ENCODE data around the gene PCBD2. TPM values are rescaled to one million over a fixed set of nuclear protein-coding genes. Genes with fewer than 3 reads are reported as not detected.

The PCBD2 gene
- total RNA-seq, 4 donors from 2014 or later = 1.8 to 15.1 (median 8.2) TPM

- intact Hi-C loops (cut with DNase I; ENCODE audit: low total_unique reads) = no loop called here
- H3K27ac ChIP-seq = no peak overlapping the region
- no peak overlapping the region for H3K4me3 ChIP-seq
- TF ChIP-seq CTCF (IDR thresholded peaks at IDR 0.05) = no peak
- TF ChIP-seq POLR2A (IDR thresholded peaks at IDR 0.05) = no peak
- H3K36me3 ChIP-seq = no peaks in the 10 kb centered on the region
- H3K27me3 ChIP-seq = no peaks in the 10 kb centered on the region
- no peaks in the 10 kb centered on the region for H3K4me1 ChIP-seq
- DNase-seq = no peak
- no peaks in the 10 kb centered on the region for H3K9me3 ChIP-seq
These were observed 8.9 kb downstream of the PCBD2 start for GRCh38 chr5:134913795-134914194.

GRCh38 chr5:134917070-134917815 is 12.3 kb downstream of the PCBD2 start:
- Histone ChIP-seq H3K36me3 (no peaks in the 10 kb centered on the region), H3K4me1 (no peaks in the 10 kb centered on the region), H3K9me3 (no peaks in the 10 kb centered on the region), H3K27me3 (no peaks in the 10 kb centered on the region), H3K4me3 (no peak overlapping the region), H3K27ac (no peak overlapping the region)
- intact Hi-C loops (cut with DNase I; ENCODE audit: low total_unique reads) = no loop called here
- no peak for DNase-seq
- TF ChIP-seq POLR2A (IDR thresholded peaks at IDR 0.05) (no peak), CTCF (IDR thresholded peaks at IDR 0.05) (no peak)

GRCh38 chr5:134918861-134919260 is 13.9 kb downstream of the PCBD2 start:
- Histone ChIP-seq H3K4me1 (no peaks in the 10 kb centered on the region), H3K27me3 (no peaks in the 10 kb centered on the region), H3K36me3 (no peaks in the 10 kb centered on the region), H3K9me3 (no peaks in the 10 kb centered on the region), H3K27ac (no peak overlapping the region), H3K4me3 (no peak overlapping the region)
- intact Hi-C loops (cut with DNase I; ENCODE audit: low total_unique reads) = no loop called here
- no peak for DNase-seq
- TF ChIP-seq CTCF (IDR thresholded peaks at IDR 0.05) (no peak), POLR2A (IDR thresholded peaks at IDR 0.05) (no peak)

GRCh38 chr5:134920848-134921575 is 16.1 kb downstream of the PCBD2 start:
- Histone ChIP-seq H3K4me1 (no peaks in the 10 kb centered on the region), H3K27ac (no peak overlapping the region), H3K27me3 (no peaks in the 10 kb centered on the region), H3K9me3 (no peaks in the 10 kb centered on the region), H3K36me3 (no peaks in the 10 kb centered on the region), H3K4me3 (no peak overlapping the region)
- intact Hi-C loops (cut with DNase I; ENCODE audit: low total_unique reads) = no loop called here
- no peak for DNase-seq
- TF ChIP-seq CTCF (IDR thresholded peaks at IDR 0.05) (no peak), POLR2A (IDR thresholded peaks at IDR 0.05) (no peak)

GRCh38 chr5:134932508-134932907 is 27.6 kb downstream of the PCBD2 start:
- no peak overlapping the region for H3K4me3 ChIP-seq
- H3K4me1 ChIP-seq = no peaks in the 10 kb centered on the region

More at GRCh38 chr5:134932508-134932907, 27.6 kb downstream of the PCBD2 start:
- no peak overlapping the region for H3K27ac ChIP-seq
- TF ChIP-seq CTCF (IDR thresholded peaks at IDR 0.05) (no peak), POLR2A (IDR thresholded peaks at IDR 0.05) (no peak)
- no peak for DNase-seq
- H3K9me3 ChIP-seq = no peaks in the 10 kb centered on the region
- intact Hi-C loops (cut with DNase I; ENCODE audit: low total_unique reads) = no loop called here
- H3K27me3 ChIP-seq = no peaks in the 10 kb centered on the region
- no peaks in the 10 kb centered on the region for H3K36me3 ChIP-seq
